GM12892 (cell line): ENCODE results near the gene PELO.

Source experiments
- POLR2A ChIP-seq: IDR thresholded peaks from 2 replicates; pipeline ENCODE4 v1.6.1; 2011; ENCODE audit warnings: low read depth, low read length, control low read depth
- POLR2AphosphoS5 ChIP-seq: IDR thresholded peaks from 2 replicates; pipeline ENCODE4 v1.6.1; 2011; ENCODE audit warnings: low read depth, low read length, control low read depth
- TAF1 ChIP-seq: IDR thresholded peaks from 2 replicates; pipeline ENCODE4 v1.6.1; 2011; ENCODE audit warnings: low read depth, mild to moderate bottlenecking, control low read depth, low read length, borderline replicate concordance

DNA sequence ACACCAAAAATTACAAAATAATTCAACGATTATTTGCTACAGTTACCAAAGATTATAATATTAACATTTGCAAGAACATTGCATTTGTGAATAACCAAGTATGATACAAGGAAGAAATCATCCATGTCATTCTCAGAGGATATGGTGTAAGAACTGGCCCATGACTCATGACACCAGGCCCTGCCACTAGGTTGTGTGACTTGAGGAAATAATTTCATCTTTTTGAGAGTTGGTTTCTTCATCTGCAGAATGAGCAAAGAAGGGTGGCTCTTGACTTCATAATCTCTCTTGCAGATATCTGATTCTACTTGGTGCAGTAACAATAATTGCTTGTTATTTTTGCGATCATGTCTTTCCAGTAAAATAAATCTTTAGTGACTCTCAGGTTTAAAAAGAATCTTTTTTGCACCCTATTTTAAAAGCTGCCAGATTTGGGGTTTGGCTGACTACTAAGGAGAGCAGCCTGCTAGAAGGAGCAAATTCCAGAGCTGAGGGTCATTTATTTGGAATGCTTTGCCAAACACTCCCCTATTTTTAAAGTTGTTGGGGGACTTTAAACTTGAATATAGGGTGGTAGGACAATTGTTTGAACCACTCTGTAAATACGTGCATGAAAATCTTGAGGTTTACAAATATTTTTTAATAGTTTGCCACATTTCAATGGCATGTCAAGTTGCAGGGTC, 23.5 kb downstream of the PELO start:
- no peak for TF ChIP-seq TAF1
- no peak for TF ChIP-seq POLR2A
- TF ChIP-seq POLR2AphosphoS5 = no peak
